NB4 (cell line): Measurements from ENCODE around the gene STK16.
"Not testable (repeated sequence)": the region's sequence is repeated elsewhere in the genome, so short reads cannot be mapped to it uniquely, and the experiment has no call there.

Experiments
- MYC ChIP-seq: IDR thresholded peaks from 2 replicates; pipeline ENCODE4 v1.6.1; 2011; ENCODE audit warnings: low read depth, low read length
- POLR2A ChIP-seq: IDR thresholded peaks from 2 replicates; pipeline ENCODE4 v1.6.1; 2011; ENCODE audit warnings: mild to moderate bottlenecking; ENCODE audit not compliant: insufficient read length; ENCODE audit errors: extremely low read depth
- TF ChIP-seq, protein P1 (sequence below): IDR thresholded peaks from one replicate; pipeline ENCODE4 v1.5.1; 2012; ENCODE audit warnings: low read depth, low read length
- TF ChIP-seq, protein P2 (sequence below): IDR thresholded peaks from 2 replicates; pipeline ENCODE4 v1.6.1; 2011; ENCODE audit warnings: low read depth, low read length

- not testable (repeated sequence) for TF ChIP-seq MYC
- peak; percentile 52 for TF ChIP-seq POLR2A
- TF ChIP-seq, protein P1, sequence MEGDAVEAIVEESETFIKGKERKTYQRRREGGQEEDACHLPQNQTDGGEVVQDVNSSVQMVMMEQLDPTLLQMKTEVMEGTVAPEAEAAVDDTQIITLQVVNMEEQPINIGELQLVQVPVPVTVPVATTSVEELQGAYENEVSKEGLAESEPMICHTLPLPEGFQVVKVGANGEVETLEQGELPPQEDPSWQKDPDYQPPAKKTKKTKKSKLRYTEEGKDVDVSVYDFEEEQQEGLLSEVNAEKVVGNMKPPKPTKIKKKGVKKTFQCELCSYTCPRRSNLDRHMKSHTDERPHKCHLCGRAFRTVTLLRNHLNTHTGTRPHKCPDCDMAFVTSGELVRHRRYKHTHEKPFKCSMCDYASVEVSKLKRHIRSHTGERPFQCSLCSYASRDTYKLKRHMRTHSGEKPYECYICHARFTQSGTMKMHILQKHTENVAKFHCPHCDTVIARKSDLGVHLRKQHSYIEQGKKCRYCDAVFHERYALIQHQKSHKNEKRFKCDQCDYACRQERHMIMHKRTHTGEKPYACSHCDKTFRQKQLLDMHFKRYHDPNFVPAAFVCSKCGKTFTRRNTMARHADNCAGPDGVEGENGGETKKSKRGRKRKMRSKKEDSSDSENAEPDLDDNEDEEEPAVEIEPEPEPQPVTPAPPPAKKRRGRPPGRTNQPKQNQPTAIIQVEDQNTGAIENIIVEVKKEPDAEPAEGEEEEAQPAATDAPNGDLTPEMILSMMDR: not testable (repeated sequence)
- TF ChIP-seq, protein P2, sequence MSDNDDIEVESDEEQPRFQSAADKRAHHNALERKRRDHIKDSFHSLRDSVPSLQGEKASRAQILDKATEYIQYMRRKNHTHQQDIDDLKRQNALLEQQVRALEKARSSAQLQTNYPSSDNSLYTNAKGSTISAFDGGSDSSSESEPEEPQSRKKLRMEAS: not testable (repeated sequence)
These were observed 44.6 kb upstream of the STK16 start for GRCh38 chr2:219200502-219201326.
